T-cell (primary cell): ENCODE data around the gene LRFN4. TPM values are rescaled to one million over a fixed set of nuclear protein-coding genes. Genes with fewer than 3 reads are reported as not detected.
A peak's percentile ranks its signal among the peaks of the same experiment; 100 is the strongest.

ENCODE experiments used
- ATAC-seq, 4 experiments: fragments of 200-7000 bp in 3 of 4; fragments of 150-1000 bp in 1 of 4; cut with Tn5 transposase; replicated peaks in 1 of 4; 1 replicate in 3 of 4; 2 replicates in 1 of 4; pipeline ENCODE4 v1.10.0; 2021; ENCODE audit warnings: moderate library complexity in 3 of 4, mild to moderate bottlenecking in 2 of 4, moderate number of reproducible peaks in 1 of 4
- CTCF ChIA-PET, 2 donors: fragments of 300-600 bp; sonication (Branson Sonifier 250); formaldehyde crosslinking; loops; one replicate each; lab custom pipeline; 2022; ENCODE audit warnings: antibody characterized with exemption in 2 of 2; lab: Charles Lee
- POLR2A ChIA-PET, 2 donors: fragments of 300-600 bp; sonication (Branson Sonifier 250); formaldehyde crosslinking; loops; one replicate each; lab custom pipeline; 2022; ENCODE audit warnings: antibody characterized with exemption in 2 of 2; lab: Charles Lee
- DNase-seq, 35 experiments: peaks; one replicate each; pipeline versions ENCODE4 v3.0.0 to v3.0.0-alpha.2; 2013 to 2023
- H3K27ac ChIP-seq: one replicate; pipeline ENCODE4 v1.5.1; 2013; ENCODE audit warnings: low read length
- H3K27me3 ChIP-seq, 2 experiments: replicated peaks in 1 of 2; 1 replicate in 1 of 2; 2 replicates in 1 of 2; pipeline versions ENCODE4 v1.6.1 to v1.7.0; 2013; ENCODE audit warnings: low read length in 1 of 2, mixed read lengths in 1 of 2; ENCODE audit not compliant: control insufficient read depth in 2 of 2, insufficient read depth in 2 of 2; ENCODE audit errors: extremely low read depth in 1 of 2
- H3K36me3 ChIP-seq, 2 donors: 1 replicate in 1 of 2; 2 replicates in 1 of 2; pipeline versions ENCODE4 v1.6.1 to v1.7.0; 2013; ENCODE audit warnings: low read length in 1 of 2; ENCODE audit not compliant: control insufficient read depth in 2 of 2, insufficient read depth in 1 of 2; ENCODE audit errors: extremely low read depth in 1 of 2
- H3K4me1 ChIP-seq, 2 experiments: 1 replicate in 1 of 2; 2 replicates in 1 of 2; pipeline versions ENCODE4 v1.6.1 to v1.7.0; 2013; ENCODE audit warnings: low read length in 2 of 2, mixed read lengths in 1 of 2; ENCODE audit not compliant: insufficient read depth in 2 of 2, control insufficient read depth in 1 of 2; ENCODE audit errors: extremely low read depth in 1 of 2
- H3K4me3 ChIP-seq, 2 donors: 1 replicate in 1 of 2; 2 replicates in 1 of 2; pipeline versions ENCODE4 v1.5.1 to v1.7.0; 2013; ENCODE audit warnings: mild to moderate bottlenecking in 2 of 2, low read length in 1 of 2, moderate library complexity in 1 of 2; ENCODE audit not compliant: control insufficient read depth in 1 of 2; ENCODE audit errors: extremely low read depth in 1 of 2
- H3K9me3 ChIP-seq: 2 replicates; pipeline ENCODE4 v1.7.0; 2013
- H3K27ac Mint-ChIP-seq, 2 donors: one replicate each; pipeline ENCODE4 v1.8.0; 2020 to 2021; ENCODE audit warnings: mild to moderate bottlenecking in 2 of 2, mixed read lengths in 2 of 2
- H3K27me3 Mint-ChIP-seq, 2 donors: one replicate each; pipeline ENCODE4 v1.8.0; 2021 to 2022; ENCODE audit warnings: mixed read lengths in 2 of 2
- H3K36me3 Mint-ChIP-seq: one replicate; pipeline ENCODE4 v1.8.0; 2021; ENCODE audit warnings: mixed read lengths
- H3K4me1 Mint-ChIP-seq, 3 donors: one replicate each; pipeline ENCODE4 v1.8.0; 2020 to 2022; ENCODE audit warnings: mixed read lengths in 3 of 3, mild to moderate bottlenecking in 1 of 3
- H3K4me3 Mint-ChIP-seq, 3 donors: one replicate each; pipeline ENCODE4 v1.8.0; 2020 to 2022; ENCODE audit warnings: mild to moderate bottlenecking in 3 of 3, mixed read lengths in 3 of 3, moderate library complexity in 3 of 3
- H3K9me3 Mint-ChIP-seq, 3 donors: one replicate each; pipeline ENCODE4 v1.8.0; 2020 to 2022; ENCODE audit warnings: mixed read lengths in 3 of 3
- WGBS: methylation state at CpG from one replicate; pipeline ENCODE4 v1.1.5; 2013; ENCODE audit warnings: missing lambda C conversion rate; ENCODE audit not compliant: insufficient coverage; 5-methylcytosine and 5-hydroxymethylcytosine counted together
- total RNA-seq, 35 experiments: library from RNA in 6 of 35; stranded (reverse) in 6 of 35; fragments of 120-200 nt in 1 of 35; gene quantifications; one replicate each; pipeline versions ENCODE4 v1.2.1 to v1.2.4 and lab custom pipeline; 2013 to 2026

LRFN4 gene
- total RNA-seq, 5 donors from 2014 or later (not counting 1 experiment from before 2014, with no cell fraction given), result 1.5 to 12.9 (median 6.7) TPM

GRCh38 chr11:66888282-66888681, 31.4 kb downstream of the LRFN4 start:
- Histone ChIP-seq H3K27me3 (peaks cover 0 to 6% of the 10 kb centered on the region in 2 experiments), H3K9me3 (no peaks in the 10 kb centered on the region), H3K27ac (no peak overlapping the region), H3K36me3 (no peaks in the 10 kb centered on the region), H3K4me3 (no peak overlapping the region), H3K4me1 (no peaks in the 10 kb centered on the region)
- no peak overlapping the region for H3K4me3 Mint-ChIP-seq
- POLR2A ChIA-PET, result no interaction called here
- ATAC-seq, result no peak
- 94% methylated on average over 7 of the region's 10 CpGs for WGBS
- H3K4me1 Mint-ChIP-seq, result peaks cover 0 to 3% (median under 1%) of the 10 kb centered on the region in 3 donors
- H3K27ac Mint-ChIP-seq, result no peak overlapping the region
- CTCF ChIA-PET, result no interaction called here
- H3K36me3 Mint-ChIP-seq, result no peaks in the 10 kb centered on the region
- H3K27me3 Mint-ChIP-seq, result peaks cover 0 to 3% of the 10 kb centered on the region in 2 donors
- no peaks in the 10 kb centered on the region for H3K9me3 Mint-ChIP-seq
- no peak for DNase-seq

- Mint-ChIP-seq H3K36me3 (no peaks in the 10 kb centered on the region), H3K9me3 (no peaks in the 10 kb centered on the region), H3K4me3 (no peak overlapping the region), H3K27ac (no peak overlapping the region), H3K4me1 (peaks cover 0 to 3% (median 0%) of the 10 kb centered on the region in 3 donors), H3K27me3 (peaks cover 0 to 3% of the 10 kb centered on the region in 2 donors)
- Histone ChIP-seq H3K4me3 (no peak overlapping the region), H3K36me3 (no peaks in the 10 kb centered on the region), H3K27me3 (peaks cover 0 to 10% of the 10 kb centered on the region in 2 experiments), H3K27ac (no peak overlapping the region), H3K4me1 (no peaks in the 10 kb centered on the region), H3K9me3 (no peaks in the 10 kb centered on the region)
- WGBS, result 95% methylated on average over 8 of the region's 8 CpGs
- POLR2A ChIA-PET, result no interaction called here
- DNase-seq (no peak), ATAC-seq (no peak)
- CTCF ChIA-PET, result no interaction called here
Observed at GRCh38 chr11:66889960-66890359, 33.1 kb downstream of the LRFN4 start.

- POLR2A ChIA-PET, result no interaction called here
- no peaks in the 10 kb centered on the region for H3K4me1 ChIP-seq
- 44% methylated on average over 6 of the region's 14 CpGs for WGBS
- no peaks in the 10 kb centered on the region for H3K36me3 ChIP-seq
- ATAC-seq (no peak), DNase-seq (no peak)
- H3K9me3 ChIP-seq, result no peaks in the 10 kb centered on the region
- CTCF ChIA-PET, result no interaction called here
- H3K27ac ChIP-seq, result no peak overlapping the region
- Mint-ChIP-seq H3K4me1 (peaks cover 0 to 3% (median 0%) of the 10 kb centered on the region in 3 donors), H3K36me3 (no peaks in the 10 kb centered on the region), H3K27me3 (peaks cover 0 to 3% of the 10 kb centered on the region in 2 donors), H3K4me3 (no peak overlapping the region), H3K9me3 (no peaks in the 10 kb centered on the region), H3K27ac (peak overlapping the region in 1 of 2 donors; percentile 63)
- H3K27me3 ChIP-seq, result peaks cover 0 to 8% of the 10 kb centered on the region in 2 experiments
- no peak overlapping the region for H3K4me3 ChIP-seq
Observed at GRCh38 chr11:66891851-66892660, 35.2 kb downstream of the LRFN4 start.

GRCh38 chr11:66892911-66893310, 36.0 kb downstream of the LRFN4 start:
- Mint-ChIP-seq H3K36me3 (no peaks in the 10 kb centered on the region), H3K4me3 (no peak overlapping the region), H3K27me3 (peaks cover 0 to 3% of the 10 kb centered on the region in 2 donors), H3K4me1 (peaks cover 0 to 3% (median 0%) of the 10 kb centered on the region in 3 donors), H3K27ac (no peak overlapping the region), H3K9me3 (no peaks in the 10 kb centered on the region)
- Histone ChIP-seq H3K27me3 (peaks cover 0 to 8% of the 10 kb centered on the region in 2 experiments), H3K36me3 (no peaks in the 10 kb centered on the region), H3K4me1 (no peaks in the 10 kb centered on the region), H3K4me3 (no peak overlapping the region), H3K27ac (no peak overlapping the region), H3K9me3 (no peaks in the 10 kb centered on the region)
- POLR2A ChIA-PET, result no interaction called here
- WGBS, result 84% methylated on average over 5 of the region's 6 CpGs
- no peak for ATAC-seq
- DNase-seq, result no peak
- CTCF ChIA-PET, result no interaction called here

- 88% methylated on average over 1 of the region's 2 CpGs for WGBS
- H3K27ac ChIP-seq, result no peak overlapping the region
- Mint-ChIP-seq H3K4me1 (peaks cover 0 to 3% (median 0%) of the 10 kb centered on the region in 3 donors), H3K27ac (no peak overlapping the region), H3K4me3 (no peak overlapping the region), H3K36me3 (no peaks in the 10 kb centered on the region), H3K9me3 (no peaks in the 10 kb centered on the region), H3K27me3 (peaks cover 0 to 3% of the 10 kb centered on the region in 2 donors)
- no peak overlapping the region for H3K4me3 ChIP-seq
- H3K27me3 ChIP-seq, result peaks cover 0 to 8% of the 10 kb centered on the region in 2 experiments
- H3K4me1 ChIP-seq, result no peaks in the 10 kb centered on the region
- ATAC-seq (no peak), DNase-seq (no peak)
- no peaks in the 10 kb centered on the region for H3K9me3 ChIP-seq
- no peaks in the 10 kb centered on the region for H3K36me3 ChIP-seq
- POLR2A ChIA-PET, result no interaction called here
- CTCF ChIA-PET, result no interaction called here
Observed at GRCh38 chr11:66894141-66894540, 37.3 kb downstream of the LRFN4 start.

- H3K9me3 Mint-ChIP-seq, result no peaks in the 10 kb centered on the region
- DNase-seq (no peak), ATAC-seq (no peak)
- POLR2A ChIA-PET, result interaction anchor here in 1 of 2 donors (0.5 kb wide), 1 partner anchor 217 kb away, joined by 4 read pairs; no protein-coding TSS in a partner anchor
- H3K4me3 ChIP-seq, result no peak overlapping the region
- H3K27ac Mint-ChIP-seq, result no peak overlapping the region
- no peak overlapping the region for H3K4me3 Mint-ChIP-seq
- peaks cover 0 to 9% of the 10 kb centered on the region in 2 experiments for H3K27me3 ChIP-seq
- no peaks in the 10 kb centered on the region for H3K36me3 Mint-ChIP-seq
- H3K27ac ChIP-seq, result no peak overlapping the region
- H3K36me3 ChIP-seq, result no peaks in the 10 kb centered on the region
- CTCF ChIA-PET, result no interaction called here
- no peaks in the 10 kb centered on the region for H3K4me1 ChIP-seq
- no peaks in the 10 kb centered on the region for H3K4me1 Mint-ChIP-seq
- H3K9me3 ChIP-seq, result no peaks in the 10 kb centered on the region
- no peaks in the 10 kb centered on the region for H3K27me3 Mint-ChIP-seq
- WGBS, result 94% methylated on average over 6 of the region's 7 CpGs
Observed at GRCh38 chr11:66901964-66902390, 45.1 kb downstream of the LRFN4 start.
